ENCODE results near the gene SLC36A2.
"Not testable (repeated sequence)": the region's sequence is repeated elsewhere in the genome, so short reads cannot be mapped to it uniquely, and the experiment has no call there.

Gene SLC36A2

GRCh38 chr5:151320481-151320880 lies 26.9 kb downstream of the SLC36A2 start:
- DNase-seq, result no peak

DNA sequence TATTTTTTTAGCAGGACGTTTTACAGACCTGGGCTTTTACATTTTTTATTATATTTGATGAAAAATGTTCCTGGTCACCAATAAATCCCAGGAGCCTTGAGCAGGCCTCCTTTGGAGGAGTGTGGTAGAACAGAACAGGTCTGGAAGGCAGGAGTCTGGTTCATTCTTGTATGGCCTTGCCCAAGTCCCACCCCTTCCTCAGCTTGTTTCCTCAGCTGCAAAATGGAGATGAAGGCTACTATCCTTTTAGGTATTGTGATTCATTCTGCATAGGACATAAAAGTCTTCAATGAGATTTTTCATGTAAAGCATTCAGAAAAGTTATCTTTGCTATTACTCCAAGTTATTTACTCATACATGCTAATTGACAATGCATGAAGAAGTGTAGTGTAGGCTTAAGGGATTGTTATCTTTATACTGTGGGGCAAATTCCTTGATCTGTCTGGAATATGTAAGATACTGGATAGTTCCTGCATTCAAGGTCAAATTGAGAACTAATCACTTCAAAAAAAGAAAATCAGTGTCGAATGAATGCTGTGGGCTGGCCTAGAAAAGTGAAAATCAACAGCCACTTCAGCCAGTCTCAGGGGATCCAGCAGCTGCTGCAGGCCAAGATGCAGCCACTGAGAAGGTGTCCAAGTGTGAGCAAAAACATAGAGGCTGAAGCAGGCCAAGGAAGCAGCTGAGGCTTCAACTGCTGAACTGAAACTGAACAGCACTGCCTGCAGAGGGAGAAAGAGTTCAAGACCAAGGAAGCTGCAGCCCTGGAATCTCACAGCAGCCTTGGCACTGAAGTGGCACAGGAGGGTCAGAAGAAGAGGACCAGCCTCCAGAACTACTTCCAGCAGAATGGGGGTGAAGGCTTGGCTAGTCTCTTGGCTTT lies 28.3 kb downstream of the SLC36A2 start:
- DNase-seq, result no peak

DNA sequence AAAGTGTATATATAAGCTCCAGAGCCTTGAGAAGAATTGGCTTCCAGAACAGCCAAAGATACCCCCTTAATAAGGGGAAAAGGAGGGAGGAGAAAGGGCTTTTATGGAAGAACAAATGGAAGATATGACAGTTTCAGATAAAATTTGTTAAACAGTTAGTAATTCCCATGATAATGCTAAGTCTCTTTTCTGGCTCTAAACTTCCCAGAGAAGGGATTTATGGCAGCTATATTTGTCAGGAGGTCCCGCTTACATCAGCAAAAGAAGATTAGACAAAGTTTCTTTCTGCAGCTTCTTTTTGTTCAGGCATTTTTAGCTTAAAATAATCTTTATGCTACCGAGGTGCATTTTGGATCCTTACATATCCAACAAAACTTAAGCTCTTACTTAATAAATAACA lies 29.5 kb downstream of the SLC36A2 start:
- no peak for DNase-seq

GRCh38 chr5:151315998-151316597 lies 31.3 kb downstream of the SLC36A2 start:
- DNase-seq, result peak; percentile 65

- DNase-seq, result no peak
Measured at GRCh38 chr5:151313357-151313756, 34.0 kb downstream of the SLC36A2 start.

GRCh38 chr5:151312756-151313324 lies 34.5 kb downstream of the SLC36A2 start:
- no peak for DNase-seq

DNA sequence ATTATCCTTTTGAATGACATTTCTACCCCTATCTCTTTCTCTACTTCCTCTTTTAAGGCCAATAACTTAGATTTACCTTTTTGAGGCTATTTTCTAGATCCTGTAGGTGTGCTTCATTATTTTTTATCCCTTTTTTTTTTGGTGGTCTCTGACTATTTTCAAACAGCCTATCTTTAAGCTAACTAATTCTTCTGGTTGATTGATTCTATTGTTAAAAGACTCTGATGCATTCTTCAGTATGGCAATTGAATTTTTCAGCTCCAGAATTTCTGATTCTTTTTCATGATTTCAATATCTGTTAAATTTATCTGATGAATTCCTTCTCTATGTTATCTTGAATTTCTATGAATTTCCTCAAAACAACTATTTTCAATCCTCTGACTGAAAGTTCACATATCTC lies 36.4 kb downstream of the SLC36A2 start:
- no peak for DNase-seq

- DNase-seq, result not testable (repeated sequence)
Measured at GRCh38 chr5:151309821-151310220, 37.5 kb downstream of the SLC36A2 start.

DNA sequence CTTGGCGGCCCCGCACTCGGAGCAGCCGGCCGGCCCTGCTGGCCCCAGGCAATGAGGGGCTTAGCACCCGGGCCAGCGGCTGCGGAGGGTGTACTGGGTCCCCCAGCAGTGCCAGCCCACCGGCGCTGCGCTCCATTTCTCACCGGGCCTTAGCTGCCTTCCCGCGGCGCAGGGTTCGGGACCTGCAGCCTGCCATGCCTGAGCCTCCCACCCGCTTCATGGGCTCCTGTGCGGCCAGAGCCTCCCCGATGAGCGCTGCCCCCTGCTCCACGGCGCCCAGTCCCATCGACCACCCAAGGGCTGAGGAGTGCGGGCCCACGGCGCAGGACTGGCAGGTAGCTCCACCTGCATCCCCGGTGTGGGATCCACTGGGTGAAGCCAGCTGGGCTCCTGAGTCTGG lies 38.1 kb downstream of the SLC36A2 start:
- not testable (repeated sequence) for DNase-seq

DNA sequence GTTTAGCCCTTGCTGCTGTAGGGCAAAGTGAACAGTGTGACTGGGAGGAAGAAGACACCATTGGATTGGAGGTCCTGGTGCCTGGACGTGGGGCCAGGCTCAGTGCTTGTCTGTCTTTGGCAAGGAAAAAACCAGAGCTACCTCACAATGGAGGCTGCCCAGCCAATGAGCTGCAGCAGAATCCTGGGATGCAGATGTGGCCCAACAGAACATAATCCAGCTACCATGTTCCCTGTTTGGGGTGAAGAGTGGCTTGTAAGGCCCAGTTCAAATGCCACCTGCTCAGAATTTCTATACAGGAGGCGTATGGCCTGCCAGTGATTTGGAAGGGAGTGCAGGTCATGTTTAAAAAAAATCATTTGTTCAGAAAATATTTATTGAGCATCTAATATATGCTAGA lies 43.7 kb downstream of the SLC36A2 start, which contains the start of gene SLC36A3:
TSS of gene SLC36A3 (minus strand) at position 101 of the 400 bp plus-strand sequence. CDS start 412 bp downstream, outside the sequence.
- no peak for DNase-seq

- DNase-seq, result peak; percentile 64
Measured at GRCh38 chr5:151298063-151298855, 49.1 kb downstream of the SLC36A2 start.

DNA sequence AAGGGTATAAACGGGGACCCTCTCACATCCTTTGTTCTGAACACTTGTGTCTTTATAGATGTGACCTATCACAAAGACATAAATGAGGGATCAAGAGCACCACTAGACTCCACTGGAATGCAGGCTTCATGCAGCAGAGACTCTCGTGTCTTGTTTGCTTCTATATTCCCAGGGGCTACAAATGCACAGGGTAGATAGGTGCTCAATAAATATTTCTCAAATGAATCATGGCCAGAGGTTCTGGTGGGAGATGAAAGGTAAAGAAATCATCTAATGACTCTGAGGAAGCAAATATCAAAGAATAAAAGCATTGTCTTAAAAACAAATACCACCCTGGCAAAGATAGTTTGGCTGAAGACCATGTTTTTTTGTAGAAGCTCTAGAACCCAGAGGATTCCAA lies 50.4 kb downstream of the SLC36A2 start:
- DNase-seq, result no peak

- no peak for DNase-seq
Measured at GRCh38 chr5:151296478-151296830, 50.9 kb downstream of the SLC36A2 start.

GRCh38 chr5:151295791-151296477 lies 51.4 kb downstream of the SLC36A2 start:
- DNase-seq, result no peak

DNA sequence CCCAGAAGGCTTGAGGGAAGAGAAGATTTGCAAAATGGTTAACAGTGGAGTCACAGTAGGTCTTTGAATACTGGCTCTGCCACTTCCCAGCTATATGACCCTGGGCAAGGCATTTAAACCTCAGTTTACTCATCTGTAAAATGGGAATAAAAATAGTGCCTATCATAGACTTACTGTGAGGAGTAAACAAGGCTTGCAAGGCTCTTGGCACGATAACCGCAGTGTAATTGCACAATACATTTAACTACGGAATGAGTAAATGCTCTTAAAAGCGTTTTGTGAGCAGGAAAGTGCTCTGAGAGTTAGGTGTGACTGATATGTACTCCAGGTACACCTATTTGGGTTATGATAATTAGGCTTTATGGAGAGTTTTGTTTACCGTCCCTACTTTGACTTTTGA lies 52.2 kb downstream of the SLC36A2 start:
- no peak for DNase-seq

DNA sequence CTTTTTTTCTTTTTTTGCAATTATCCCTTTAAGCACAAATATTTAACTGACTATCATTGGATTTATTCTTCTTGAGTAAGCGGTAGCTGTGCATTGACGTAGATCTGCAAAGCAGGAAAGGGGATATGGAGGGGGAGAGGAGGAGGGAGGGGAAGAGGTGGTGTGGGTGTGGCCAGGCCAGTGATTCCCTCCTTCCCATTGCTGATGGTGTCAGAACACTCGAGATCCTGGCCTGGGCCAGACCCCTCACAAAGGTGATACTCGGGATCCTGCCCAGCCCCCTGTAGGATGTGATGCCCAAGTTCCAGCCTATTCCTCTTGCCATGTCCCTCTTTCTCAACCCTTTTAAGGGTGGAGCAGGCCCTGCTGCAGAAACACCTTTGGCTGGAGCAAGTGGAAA lies 53.7 kb downstream of the SLC36A2 start:
- no peak for DNase-seq

GRCh38 chr5:151288180-151288579 lies 59.2 kb downstream of the SLC36A2 start:
- no peak for DNase-seq

- no peak for DNase-seq
Measured at GRCh38 chr5:151286246-151286645, 61.1 kb downstream of the SLC36A2 start.

- no peak for DNase-seq
Measured at GRCh38 chr5:151285683-151286082, 61.7 kb downstream of the SLC36A2 start.

DNA sequence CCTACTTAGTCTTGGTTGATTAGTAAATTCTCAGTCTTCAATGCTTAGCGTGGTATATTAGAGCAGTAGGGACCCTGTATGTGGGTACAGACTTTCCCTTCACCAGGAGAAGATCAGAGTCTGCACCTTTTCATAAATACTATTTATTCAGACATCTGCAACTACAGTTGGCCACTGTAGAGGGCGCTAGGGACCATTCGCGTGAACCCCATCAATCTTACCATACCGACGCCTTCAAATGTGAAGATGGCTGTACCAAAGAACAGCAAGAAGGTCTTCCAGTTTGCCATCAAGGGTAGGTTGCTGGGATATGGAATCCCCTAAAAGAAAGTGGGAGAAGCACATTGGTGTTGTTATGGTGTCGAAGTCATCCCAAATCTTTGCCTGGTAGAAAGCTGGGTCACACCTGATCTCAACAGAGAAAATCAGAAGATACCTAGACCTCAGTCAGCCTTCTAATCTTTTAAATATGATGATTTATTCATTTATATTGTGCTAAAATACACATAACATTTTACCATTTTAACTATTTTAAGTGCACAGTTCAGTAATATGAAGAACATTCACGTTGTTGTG lies 62.9 kb downstream of the SLC36A2 start:
- DNase-seq, result peak; percentile 11

DNA sequence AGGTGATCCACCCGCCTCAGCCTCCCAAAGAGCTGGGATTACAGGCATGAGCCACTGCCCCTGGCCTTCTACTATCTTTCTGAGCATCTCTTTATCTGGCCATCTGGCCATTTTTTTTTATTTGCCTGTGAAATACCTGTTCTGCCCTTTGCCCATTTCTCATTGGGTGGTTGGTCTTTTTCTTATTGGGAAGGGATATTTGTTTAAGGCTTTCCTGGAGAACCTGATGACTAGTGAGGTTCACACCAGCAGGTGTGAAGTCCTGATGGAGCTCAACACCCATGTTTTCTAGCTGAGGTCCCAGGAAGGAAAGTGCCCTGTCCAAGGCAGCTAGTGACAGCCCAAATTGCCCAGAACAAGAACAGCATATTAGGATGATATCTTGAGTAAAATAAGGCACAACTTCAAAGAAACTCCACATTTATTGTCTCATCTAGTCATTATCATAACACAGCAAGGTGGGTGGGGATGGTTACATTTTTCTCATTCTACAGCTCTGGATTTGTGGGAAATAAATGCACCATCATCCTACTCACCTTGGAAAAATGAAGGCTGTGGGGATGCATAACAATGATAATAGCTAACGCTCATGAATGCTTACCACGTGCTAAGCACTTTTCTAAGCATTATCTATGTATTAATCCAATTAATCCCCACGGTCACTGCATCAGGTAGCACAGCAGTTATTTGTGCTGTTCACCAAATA lies 64.1 kb downstream of the SLC36A2 start:
- no peak for DNase-seq

Measured in activated CD4-positive, alpha-beta T cell treated with anti-CD3 and anti-CD28 coated beads, Interleukin-2, Interleukin-6, amounts not matched to agents 100 ng/mL and 50 ng/mL, durations not matched to agents 16 hours and 8 hours (primary cell).